CD14-positive monocyte (primary cell): ENCODE measurements around the gene F10. TPM values are rescaled to one million over a fixed set of nuclear protein-coding genes. Genes with fewer than 3 reads are reported as not detected.
"Not testable (repeated sequence)": the region's sequence is repeated elsewhere in the genome, so short reads cannot be mapped to it uniquely, and the experiment has no call there.

Source experiments
- DNase-seq, 3 donors: peaks; one replicate each; pipeline ENCODE4 v3.0.0-alpha.2; 2011 to 2022
- H2AFZ ChIP-seq: 2 replicates; pipeline ENCODE4 v1.6.0; 2012; ENCODE audit warnings: mild to moderate bottlenecking, low read depth, low read length, inconsistent platforms; ENCODE audit not compliant: insufficient read depth, poor library complexity, severe bottlenecking
- H3K27ac ChIP-seq, 2 donors: 1 replicate in 1 of 2; 2 replicates in 1 of 2; pipeline ENCODE4 v1.5.1; 2012 to 2013; ENCODE audit warnings: low read length in 2 of 2, control low read depth in 1 of 2, inconsistent platforms in 1 of 2, low read depth in 1 of 2, mild to moderate bottlenecking in 1 of 2
- H3K27me3 ChIP-seq, 2 donors: one replicate each; pipeline versions ENCODE4 v1.6.0 to v1.6.1; 2011 to 2013; ENCODE audit warnings: low read length in 2 of 2; ENCODE audit not compliant: control insufficient read depth in 2 of 2, insufficient read depth in 2 of 2
- H3K36me3 ChIP-seq, 2 donors: replicated peaks in 1 of 2; 1 replicate in 1 of 2; 2 replicates in 1 of 2; pipeline versions ENCODE4 v1.5.1 to v1.6.1; 2012 to 2013; ENCODE audit warnings: low read length in 2 of 2, control low read depth in 1 of 2, inconsistent platforms in 1 of 2, mild to moderate bottlenecking in 1 of 2; ENCODE audit not compliant: insufficient read depth in 2 of 2, control insufficient read depth in 1 of 2
- H3K4me1 ChIP-seq, 2 donors: 1 replicate in 1 of 2; 2 replicates in 1 of 2; pipeline versions ENCODE4 v1.5.1 to v1.6.1; 2012 to 2013; ENCODE audit warnings: low read length in 2 of 2, control low read depth in 1 of 2, inconsistent platforms in 1 of 2, mild to moderate bottlenecking in 1 of 2, moderate library complexity in 1 of 2; ENCODE audit not compliant: insufficient read depth in 2 of 2, control insufficient read depth in 1 of 2
- H3K4me2 ChIP-seq: replicated peaks from 2 replicates; pipeline ENCODE3; 2012; ENCODE audit warnings: low read length, moderate library complexity, mild to moderate bottlenecking; ENCODE audit not compliant: poor library complexity, severe bottlenecking; ENCODE audit errors: extremely low read depth
- H3K4me3 ChIP-seq, 3 experiments: fragments of 200-600 bp in 1 of 3; sonication (generic) in 1 of 3; replicated peaks in 1 of 3; 1 replicate in 2 of 3; 2 replicates in 1 of 3; pipeline ENCODE4 v1.5.1; 2011 to 2013; ENCODE audit warnings: low read length in 3 of 3, mild to moderate bottlenecking in 3 of 3, control low read depth in 2 of 3, low read depth in 2 of 3, inconsistent platforms in 1 of 3, moderate library complexity in 1 of 3
- H3K79me2 ChIP-seq: 2 replicates; pipeline ENCODE4 v1.6.0; 2012; ENCODE audit warnings: mild to moderate bottlenecking, control low read depth, inconsistent platforms, low read length, moderate library complexity; ENCODE audit not compliant: insufficient read depth
- H3K9ac ChIP-seq: 2 replicates; pipeline ENCODE4 v1.6.0; 2017; ENCODE audit warnings: low read length, mild to moderate bottlenecking; ENCODE audit not compliant: insufficient read depth, poor library complexity, severe bottlenecking
- H3K9me3 ChIP-seq, 2 donors: replicated peaks in 1 of 2; 1 replicate in 1 of 2; 2 replicates in 1 of 2; pipeline versions ENCODE4 v1.5.1 to v1.6.1; 2012 to 2013; ENCODE audit warnings: low read length in 2 of 2, control low read depth in 1 of 2; ENCODE audit not compliant: control insufficient read depth in 1 of 2, insufficient read depth in 1 of 2
- H4K20me1 ChIP-seq: 2 replicates; pipeline ENCODE4 v1.6.0; 2012; ENCODE audit warnings: mild to moderate bottlenecking, low read length, control low read depth, moderate library complexity; ENCODE audit not compliant: insufficient read depth
- H3K27ac Mint-ChIP-seq, 7 donors: one replicate each; pipeline ENCODE4 v1.8.0; 2020; ENCODE audit warnings: mild to moderate bottlenecking in 7 of 7, mixed read lengths in 7 of 7, moderate library complexity in 6 of 7, inconsistent platforms in 2 of 7
- H3K27me3 Mint-ChIP-seq, 3 donors: one replicate each; pipeline ENCODE4 v1.8.0; 2021 to 2022; ENCODE audit warnings: low read depth in 3 of 3, mild to moderate bottlenecking in 3 of 3, mixed read lengths in 3 of 3, moderate library complexity in 3 of 3, inconsistent platforms in 1 of 3
- H3K36me3 Mint-ChIP-seq, 2 donors: one replicate each; pipeline ENCODE4 v1.8.0; 2020; ENCODE audit warnings: mixed read lengths in 2 of 2, inconsistent platforms in 1 of 2, mild to moderate bottlenecking in 1 of 2
- H3K4me1 Mint-ChIP-seq: one replicate; pipeline ENCODE4 v1.8.0; 2020; ENCODE audit warnings: mild to moderate bottlenecking, mixed read lengths
- H3K4me3 Mint-ChIP-seq, 2 donors: one replicate each; pipeline ENCODE4 v1.8.0; 2020; ENCODE audit warnings: mild to moderate bottlenecking in 2 of 2, mixed read lengths in 2 of 2, moderate library complexity in 1 of 2
- H3K9me3 Mint-ChIP-seq, 7 donors: one replicate each; pipeline ENCODE4 v1.8.0; 2020 to 2022; ENCODE audit warnings: mixed read lengths in 7 of 7, mild to moderate bottlenecking in 6 of 7, moderate library complexity in 6 of 7, inconsistent platforms in 2 of 7
- CTCF ChIP-seq: fragments of 200-600 bp; IDR thresholded peaks from one replicate; pipeline ENCODE4 v1.8.0; 2022; ENCODE audit warnings: antibody characterized with exemption, mild to moderate bottlenecking
- WGBS: methylation state at CpG from one replicate; pipeline ENCODE4 v1.1.5; 2013; ENCODE audit warnings: missing lambda C conversion rate; ENCODE audit not compliant: insufficient coverage; 5-methylcytosine and 5-hydroxymethylcytosine counted together
- intact Hi-C, 2 donors: fragments of 100-400 bp; cut with micrococcal nuclease; formaldehyde crosslinking; loops; one replicate each; pipeline versions ENCODE4 v1.15.0 to v1.15.1; 2023
- polyA plus RNA-seq, 3 donors: library from polyadenylated mRNA; depleted of rRNA in 1 of 3; unstranded in 2 of 3; stranded (reverse) in 1 of 3; fragments of 300-500 nt in 2 of 3; fragments of >200 nt in 1 of 3; fragmentation: Illumina TruSeq in 2 of 3; gene quantifications; 1 replicate in 2 of 3; 2 replicates in 1 of 3; pipeline ENCODE4 v1.2.3, GENCODE V29; 2012 to 2021

Gene F10
- polyA plus RNA-seq, 3 donors, result not detected

GRCh38 chr13:113160983-113161382 is 38.4 kb downstream of the F10 start:
- Mint-ChIP-seq H3K27ac (peak overlapping the region in 1 of 7 donors; percentile 38), H3K27me3 (peaks cover 33 to 52% (median 49%) of the 10 kb centered on the region in 3 donors), H3K36me3 (no peaks in the 10 kb centered on the region), H3K9me3 (peaks cover 0 to 10% (median 6%) of the 10 kb centered on the region in 7 donors), H3K4me1 (no peaks in the 10 kb centered on the region), H3K4me3 (peak overlapping the region in 1 of 2 donors; percentile 79)
- no peaks in the 10 kb centered on the region for H4K20me1 ChIP-seq
- 82% methylated on average over 12 of the region's 12 CpGs for WGBS
- H3K27ac ChIP-seq, result no peak overlapping the region
- H3K36me3 ChIP-seq, result no peaks in the 10 kb centered on the region
- intact Hi-C loops, result no loop called here
- H3K9me3 ChIP-seq, result peaks cover 0 to 4% of the 10 kb centered on the region in 2 donors
- no peaks in the 10 kb centered on the region for H3K4me1 ChIP-seq
- H3K9ac ChIP-seq, result no peak overlapping the region
- TF ChIP-seq CTCF, result no peak
- no peak for DNase-seq
- H3K79me2 ChIP-seq, result no peaks in the 10 kb centered on the region
- no peak overlapping the region for H3K4me3 ChIP-seq
- no peak overlapping the region for H2AFZ ChIP-seq
- no peak overlapping the region for H3K4me2 ChIP-seq
- peaks cover 0 to 19% of the 10 kb centered on the region in 2 donors for H3K27me3 ChIP-seq

GRCh38 chr13:113161433-113161832 is 38.8 kb downstream of the F10 start:
- Mint-ChIP-seq H3K9me3 (peaks cover 0 to 6% (median 1%) of the 10 kb centered on the region in 7 donors), H3K27me3 (peaks cover 33 to 52% (median 50%) of the 10 kb centered on the region in 3 donors), H3K4me3 (peak overlapping the region in 1 of 2 donors; percentile 79), H3K27ac (peak overlapping the region in 1 of 7 donors; percentile 38), H3K4me1 (no peaks in the 10 kb centered on the region), H3K36me3 (no peaks in the 10 kb centered on the region)
- Histone ChIP-seq H3K4me2 (no peak overlapping the region), H3K79me2 (no peaks in the 10 kb centered on the region), H3K27me3 (peaks cover 0 to 19% of the 10 kb centered on the region in 2 donors), H3K4me3 (no peak overlapping the region), H3K9ac (no peak overlapping the region), H3K4me1 (no peaks in the 10 kb centered on the region), H3K9me3 (no peaks in the 10 kb centered on the region), H4K20me1 (no peaks in the 10 kb centered on the region), H3K36me3 (no peaks in the 10 kb centered on the region), H3K27ac (no peak overlapping the region), H2AFZ (no peak overlapping the region)
- no peak for TF ChIP-seq CTCF
- intact Hi-C loops, result no loop called here
- no peak for DNase-seq
- WGBS, result 42% methylated on average over 14 of the region's 16 CpGs

- H3K9ac ChIP-seq, H3K4me1 Mint-ChIP-seq, intact Hi-C loops, H3K4me2 ChIP-seq, H3K36me3 ChIP-seq, H3K36me3 Mint-ChIP-seq, H3K4me1 ChIP-seq, H3K9me3 ChIP-seq, H3K27ac ChIP-seq, DNase-seq, H3K4me3 ChIP-seq, H3K27ac Mint-ChIP-seq, H3K4me3 Mint-ChIP-seq, H2AFZ ChIP-seq, H3K79me2 ChIP-seq, H4K20me1 ChIP-seq, H3K9me3 Mint-ChIP-seq: not testable (repeated sequence)
- no CpG with 5 or more reads among the region's 13 CpGs for WGBS
- H3K27me3 ChIP-seq, result peaks cover 0 to 19% of the 10 kb centered on the region in 2 donors
- H3K27me3 Mint-ChIP-seq, result peaks cover 33 to 52% (median 50%) of the 10 kb centered on the region in 3 donors
Observed at GRCh38 chr13:113161975-113162374, 39.4 kb downstream of the F10 start.
